Hematopoietic multipotent progenitor cell treated with erythropoietin and hydrocortisone succinate and interleukin-3 and kit ligand, for 15 days (in vitro differentiated cells): ENCODE measurements around the gene FAM20C.

Experiments used
- DNase-seq: peaks from one replicate; pipeline ENCODE4 v3.0.0-alpha.2; 2015; ENCODE audit warnings: low spot score

FAM20C gene

DNA sequence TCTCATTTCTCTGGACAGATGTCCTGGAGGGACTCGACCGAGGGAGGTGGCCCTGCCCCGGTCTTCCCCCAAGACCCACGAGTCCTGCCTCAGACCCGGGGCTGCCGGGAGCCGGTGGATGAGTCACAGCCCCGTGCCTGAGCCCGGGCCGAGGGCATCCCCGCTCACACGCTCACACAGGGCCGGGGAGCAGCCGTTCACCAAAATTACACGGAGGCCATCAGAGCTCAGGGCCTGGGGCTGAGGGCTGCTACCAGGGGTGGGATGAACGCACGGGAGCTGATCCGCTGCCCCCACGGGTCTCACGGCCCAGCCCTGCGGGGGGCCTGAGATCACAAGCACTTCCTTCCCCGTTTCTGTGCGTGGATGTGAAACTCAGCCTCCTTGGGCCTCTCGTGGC, 17.5 kb downstream of the FAM20C start:
- DNase-seq: no peak

DNA sequence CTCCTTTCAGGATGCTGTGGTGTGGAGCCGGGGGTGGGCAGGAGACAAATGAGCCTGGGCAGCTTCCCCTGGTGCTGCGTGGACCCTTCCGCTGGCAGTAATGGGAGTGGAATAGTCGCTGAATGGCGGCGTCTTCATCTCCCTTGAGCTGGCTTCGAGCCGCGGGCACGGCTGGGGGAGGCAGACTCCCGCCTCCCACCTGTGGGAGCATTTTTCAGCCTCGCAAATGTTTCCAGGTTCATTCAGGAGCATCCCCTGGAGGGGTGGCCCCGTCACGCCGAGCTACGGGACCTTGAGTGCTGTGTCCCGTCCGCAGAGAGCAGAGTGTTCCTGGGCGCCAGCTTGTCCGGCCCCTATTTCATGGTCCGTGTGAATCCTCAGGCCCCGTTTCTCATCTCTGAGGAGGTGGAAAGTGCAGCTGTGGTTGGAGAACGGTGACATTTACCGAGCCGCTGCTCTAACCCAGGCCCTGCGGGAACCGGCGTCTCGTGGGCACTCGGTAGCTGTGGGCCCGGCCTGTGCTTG, 18.1 kb downstream of the FAM20C start:
- no peak for DNase-seq

DNA sequence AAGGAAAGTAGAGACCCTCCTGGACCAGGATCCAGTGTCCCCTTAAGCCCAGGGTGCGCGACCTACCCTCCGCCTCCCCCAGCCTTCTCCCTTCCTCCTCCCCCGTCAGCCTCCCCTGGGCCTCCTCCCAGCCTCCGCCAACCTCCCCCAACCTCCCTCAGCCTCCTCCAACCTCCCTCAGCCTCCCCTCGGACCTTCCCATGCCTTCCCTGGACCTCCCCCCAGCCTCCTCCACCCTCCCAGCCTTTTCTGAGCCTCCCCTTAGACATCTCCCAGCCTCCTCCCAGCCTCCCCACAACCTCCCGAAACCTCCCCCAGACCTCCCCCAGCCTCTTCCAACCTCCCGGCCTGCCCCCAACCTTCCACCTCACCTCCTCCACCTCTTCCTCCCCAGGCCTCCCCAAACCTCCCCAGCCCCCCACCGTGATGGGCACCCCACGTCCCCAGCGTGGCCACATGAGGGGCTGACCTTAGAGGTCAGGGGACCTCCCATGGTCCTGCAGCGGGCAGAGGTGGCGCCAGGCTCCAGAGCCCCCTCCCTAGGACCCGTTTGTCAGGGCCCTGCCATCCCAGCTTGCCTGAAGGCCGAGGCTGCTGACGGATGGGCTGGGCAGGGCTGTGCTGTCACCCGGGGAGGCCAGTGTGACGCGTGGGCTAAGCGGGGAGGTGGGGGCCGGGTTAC, 18.8 kb downstream of the FAM20C start:
- DNase-seq: no peak

DNA sequence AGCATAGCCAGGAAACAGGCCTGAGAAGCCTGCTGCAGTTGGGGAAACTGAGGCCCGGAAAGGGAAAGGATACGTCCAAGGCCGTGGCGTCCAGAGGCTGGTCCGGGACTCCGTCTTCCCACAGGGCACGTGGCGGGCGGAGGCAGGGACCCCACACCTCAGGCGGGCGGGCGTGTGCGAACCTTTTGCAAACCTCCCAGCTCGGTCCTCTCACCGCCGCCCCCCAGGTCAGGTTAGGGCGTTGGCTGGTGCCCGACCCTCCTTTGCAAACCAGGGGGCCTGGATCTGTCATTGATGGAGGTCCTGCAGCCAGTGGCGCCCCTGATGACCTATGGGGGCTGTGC, 19.3 kb downstream of the FAM20C start:
- no peak for DNase-seq

DNA sequence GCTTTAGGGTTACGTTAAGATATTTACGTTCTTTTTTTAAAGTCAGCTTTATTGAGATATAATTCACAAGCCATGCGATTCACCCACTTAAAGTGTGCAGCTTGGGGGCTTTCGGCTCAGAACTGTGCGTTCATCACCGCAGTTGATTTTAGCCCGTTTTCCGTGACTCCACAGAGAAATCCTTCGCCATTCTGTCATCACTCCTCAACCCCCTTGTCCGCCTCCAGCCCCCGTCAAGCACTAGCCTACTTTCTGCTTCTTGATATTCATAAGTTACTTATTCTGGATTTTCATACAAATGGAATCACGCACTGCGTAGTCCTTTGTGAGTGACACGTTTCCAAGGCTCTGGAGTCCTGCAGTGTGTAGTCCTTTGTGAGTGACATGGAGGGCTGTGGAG, 20.4 kb downstream of the FAM20C start:
- DNase-seq: no peak

DNA sequence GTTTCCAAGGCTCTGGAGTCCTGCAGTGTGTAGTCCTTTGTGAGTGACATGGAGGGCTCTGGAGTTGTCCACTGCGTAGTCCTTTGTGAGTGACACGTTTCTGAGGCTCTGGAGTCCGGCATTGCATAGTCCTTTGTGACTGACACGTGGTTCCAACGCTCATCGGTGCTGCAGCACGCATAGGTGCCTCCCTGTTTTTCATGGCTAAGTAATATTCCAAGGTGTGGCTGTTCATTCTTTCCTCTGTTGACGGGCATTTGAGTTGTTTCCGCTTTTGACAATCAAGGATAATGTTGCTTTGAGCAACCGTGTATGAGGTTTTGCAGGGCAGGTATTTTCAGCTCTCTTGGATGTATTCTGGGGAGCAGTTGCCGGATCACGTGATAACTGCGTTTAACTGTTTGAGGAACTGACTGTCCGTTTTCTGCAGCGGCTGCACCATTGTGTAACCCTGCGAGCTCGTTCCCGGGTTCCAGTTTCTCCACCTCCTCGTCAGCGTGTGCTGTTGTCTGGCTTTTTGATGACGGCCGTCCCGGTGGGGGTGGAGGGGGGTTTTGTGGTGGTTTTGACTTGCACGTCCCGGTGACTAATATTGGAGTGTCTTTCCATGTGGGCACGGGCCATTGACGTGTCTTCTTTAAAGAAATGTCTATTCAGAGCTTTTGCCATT, 21.1 kb downstream of the FAM20C start:
- no peak for DNase-seq

DNA sequence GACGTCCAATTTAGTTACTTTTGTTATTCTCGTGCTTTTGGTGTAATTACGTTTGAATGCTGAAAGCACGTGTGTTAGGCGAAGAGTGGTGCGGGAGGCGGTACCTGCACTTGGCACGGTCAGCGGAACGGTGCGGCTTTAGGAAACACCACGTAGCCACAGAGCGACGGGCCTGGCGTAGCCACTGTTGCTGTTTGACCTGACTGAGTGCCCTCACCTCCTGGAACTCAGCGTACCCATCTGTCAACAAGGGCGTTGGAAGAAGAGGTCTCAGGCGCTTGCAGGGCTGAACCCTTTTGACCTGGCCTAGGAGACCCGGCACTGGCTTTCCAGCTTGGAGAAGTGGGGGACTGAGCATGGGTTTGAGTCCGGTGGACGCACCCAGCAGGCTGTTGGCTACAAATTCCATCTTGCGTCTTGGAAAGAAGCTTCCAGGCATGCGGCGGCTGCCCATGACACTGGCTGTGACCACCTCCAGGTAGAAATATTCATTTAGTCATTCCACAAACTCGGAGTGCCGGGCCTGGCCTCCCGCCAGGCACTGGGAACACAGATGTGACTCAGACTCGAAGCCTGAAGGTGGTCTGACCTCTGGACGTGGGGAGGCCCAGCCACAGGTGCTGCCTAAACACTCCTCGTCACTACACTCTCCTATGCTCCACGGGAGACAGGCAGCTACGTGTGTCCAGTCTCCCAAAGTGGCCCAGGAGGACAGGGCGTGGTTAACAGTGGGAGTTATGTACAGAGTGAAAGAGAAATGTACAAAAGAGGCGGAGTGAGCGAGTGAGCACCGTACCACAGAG, 22.2 kb downstream of the FAM20C start:
- DNase-seq: no peak

DNA sequence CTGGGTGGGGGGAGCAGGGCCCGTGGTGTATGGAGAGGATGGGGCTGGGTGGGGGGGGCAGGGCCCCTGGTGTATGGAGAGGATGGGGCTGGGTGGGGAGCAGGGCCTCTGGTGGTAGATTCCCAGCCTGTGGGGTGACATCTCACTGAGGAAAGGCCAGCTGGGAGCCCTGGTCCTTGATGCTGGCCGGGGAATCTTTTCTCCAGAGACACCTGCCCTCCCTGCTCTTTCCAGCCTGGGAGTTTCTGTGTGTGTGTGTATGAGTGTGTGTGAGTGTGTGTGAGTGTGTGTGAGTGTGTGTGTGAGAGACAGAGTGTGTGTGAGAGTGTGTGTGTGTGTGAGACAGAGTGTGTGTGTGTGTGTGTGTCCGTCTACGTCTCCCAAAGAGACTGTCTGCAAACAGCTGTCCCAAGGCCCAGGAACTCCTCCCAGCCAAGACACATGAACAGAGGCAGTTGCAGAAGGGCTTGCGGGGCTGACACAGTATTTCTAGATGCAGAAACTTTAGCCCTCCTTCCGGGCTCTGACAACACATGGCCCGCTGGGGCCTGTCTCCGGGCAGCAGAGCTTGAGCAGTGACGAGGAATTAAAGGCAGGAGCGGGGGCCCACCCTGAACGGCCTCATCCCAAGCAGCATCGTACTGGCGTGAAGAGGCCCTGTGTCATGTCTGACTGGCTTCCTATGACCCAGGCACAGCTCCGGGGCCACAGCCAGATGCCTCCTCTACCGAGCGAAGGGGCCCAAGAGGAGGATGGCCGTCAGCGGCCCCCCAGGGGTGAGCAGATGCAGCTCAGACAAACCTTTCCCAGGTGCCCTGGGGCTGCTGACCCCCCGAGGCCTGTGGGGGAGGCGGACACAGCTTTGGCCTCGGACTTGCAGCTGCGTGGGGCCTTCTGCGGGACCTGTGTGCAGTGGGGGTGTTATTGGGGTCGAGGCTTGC, 24.3 kb downstream of the FAM20C start:
- no peak for DNase-seq

DNA sequence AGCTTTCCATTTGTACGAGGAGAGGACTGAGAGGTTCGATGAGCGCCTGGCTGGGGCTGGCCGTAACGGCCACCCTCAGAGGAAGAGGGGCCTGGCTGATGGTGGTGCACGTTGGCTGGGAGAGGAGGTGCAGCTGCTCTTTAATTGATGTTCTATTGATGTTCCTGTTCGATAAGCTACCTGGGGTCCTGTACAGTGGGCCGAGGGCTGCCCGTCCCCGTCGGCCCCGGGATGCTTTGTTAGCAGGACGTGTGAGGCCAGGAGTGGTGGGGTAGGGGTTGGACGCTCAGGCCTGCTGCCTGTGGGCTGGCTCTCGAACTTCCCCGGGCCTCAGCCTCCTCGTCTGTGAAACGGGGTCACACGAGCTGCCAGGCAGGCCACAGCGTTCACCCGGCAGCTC, 25.4 kb downstream of the FAM20C start:
- DNase-seq: no peak

DNA sequence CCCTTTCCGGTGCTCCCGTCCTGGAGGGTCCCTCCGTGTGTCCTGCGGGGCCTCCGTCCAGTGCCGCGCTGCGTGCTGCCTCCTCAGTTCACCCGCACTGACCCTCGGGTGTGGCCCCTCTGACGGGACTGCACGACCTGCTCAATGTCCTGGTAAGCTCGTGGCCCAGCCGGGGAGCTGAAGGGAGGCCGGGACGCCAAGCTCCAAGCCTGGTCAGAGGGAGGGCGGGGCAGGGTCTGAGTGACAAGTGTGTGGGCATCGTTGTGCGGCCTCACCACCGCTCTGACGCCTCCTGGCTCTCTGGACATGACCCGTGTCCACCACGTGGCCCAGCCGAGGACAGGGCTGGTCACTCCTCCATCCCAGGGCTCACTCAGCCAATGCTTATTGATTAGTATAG, 25.9 kb downstream of the FAM20C start:
- DNase-seq: no peak

DNA sequence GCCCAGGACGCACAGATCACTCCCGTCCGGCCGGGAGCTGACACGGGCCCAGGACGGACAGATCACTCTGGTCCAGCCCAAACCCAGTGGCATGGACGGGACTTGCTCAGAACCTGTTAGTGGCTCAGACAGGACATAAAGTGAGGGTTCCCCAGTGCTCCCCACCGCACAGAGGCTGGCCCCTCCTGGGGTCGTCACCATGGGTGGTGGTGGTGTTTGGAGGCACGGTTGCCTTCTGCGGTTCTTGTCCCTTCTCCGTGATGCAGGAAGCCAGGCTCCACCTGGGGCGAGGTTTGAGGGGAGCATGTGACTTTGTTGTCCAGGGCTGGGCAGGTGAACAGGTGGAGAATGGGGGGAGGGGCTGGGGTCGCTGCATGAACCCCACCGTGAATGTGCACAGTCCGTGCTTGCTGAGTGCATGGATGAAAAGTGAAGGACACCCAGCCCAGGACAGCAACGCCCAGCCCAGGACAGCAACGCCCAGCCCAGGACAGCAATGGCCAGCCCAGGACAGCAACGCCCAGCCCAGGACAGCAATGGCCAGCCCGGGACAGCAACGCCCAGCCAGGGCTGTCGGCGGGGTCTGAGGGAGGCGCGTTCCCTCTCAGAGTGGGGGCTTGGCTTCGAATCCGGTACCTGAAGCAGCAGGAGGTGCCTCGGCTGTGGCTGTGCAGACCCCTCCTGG, 26.7 kb downstream of the FAM20C start:
- no peak for DNase-seq

DNA sequence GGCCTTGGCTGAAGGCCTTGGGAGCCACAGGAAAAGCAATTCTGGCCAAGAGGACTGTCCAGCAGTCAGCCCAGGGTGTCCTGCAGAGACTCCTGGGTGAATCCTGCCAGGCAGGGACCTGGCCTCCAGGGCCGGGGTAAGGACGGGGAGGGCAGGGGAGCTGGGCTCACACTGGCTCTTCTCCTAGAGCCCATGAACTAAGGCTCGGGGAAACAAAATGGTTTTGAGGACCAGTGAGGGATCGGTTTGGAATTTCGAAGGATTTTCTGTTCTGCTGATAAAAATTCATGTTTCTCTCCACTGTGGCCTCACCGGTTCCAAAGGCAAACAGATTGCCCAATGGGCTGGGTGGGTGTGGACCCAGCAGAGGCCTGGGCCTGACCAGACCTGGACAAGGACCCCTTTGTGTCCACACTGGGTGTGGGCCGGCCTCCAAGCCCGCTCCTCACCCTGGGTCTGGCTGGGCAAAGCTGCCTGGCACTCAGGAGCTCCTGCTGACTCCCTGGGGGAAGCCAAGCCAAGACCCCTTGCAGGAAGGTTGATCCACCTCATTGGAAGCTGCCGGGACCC, 27.3 kb downstream of the FAM20C start:
- no peak for DNase-seq

DNA sequence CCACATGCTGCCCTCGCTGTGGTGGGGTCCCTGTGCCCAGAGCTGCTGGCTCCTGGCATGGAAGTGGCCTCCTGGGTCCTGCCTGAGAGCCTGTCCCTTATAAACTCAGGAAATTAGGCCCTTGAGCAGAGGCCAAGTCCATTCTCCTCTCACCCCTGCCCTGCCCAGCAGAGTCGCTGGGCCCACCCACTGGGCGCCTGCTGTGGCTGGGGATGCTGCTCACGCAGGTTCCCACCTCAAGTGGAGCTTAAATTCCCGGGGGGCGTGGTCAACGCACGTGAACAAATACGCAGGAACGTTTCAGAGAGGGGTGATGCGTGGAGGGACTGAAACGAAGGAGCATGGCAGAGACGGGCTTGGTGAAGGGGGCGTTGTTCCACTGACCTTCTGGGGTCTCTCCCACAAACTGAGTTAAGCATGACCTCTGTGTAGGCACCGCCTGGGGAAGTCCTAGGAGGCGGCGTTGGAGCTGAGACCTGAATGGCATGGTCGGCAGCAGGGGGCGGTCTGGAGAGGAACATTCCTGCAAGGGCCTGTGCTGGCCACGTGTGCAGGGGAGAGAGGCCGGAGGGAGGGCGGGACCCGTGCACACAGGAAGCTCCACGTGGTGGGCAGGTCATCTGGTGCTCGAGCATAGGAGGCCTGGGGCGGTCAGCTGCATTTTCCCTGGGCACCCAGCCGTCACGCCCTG, 27.9 kb downstream of the FAM20C start:
- DNase-seq: no peak

DNA sequence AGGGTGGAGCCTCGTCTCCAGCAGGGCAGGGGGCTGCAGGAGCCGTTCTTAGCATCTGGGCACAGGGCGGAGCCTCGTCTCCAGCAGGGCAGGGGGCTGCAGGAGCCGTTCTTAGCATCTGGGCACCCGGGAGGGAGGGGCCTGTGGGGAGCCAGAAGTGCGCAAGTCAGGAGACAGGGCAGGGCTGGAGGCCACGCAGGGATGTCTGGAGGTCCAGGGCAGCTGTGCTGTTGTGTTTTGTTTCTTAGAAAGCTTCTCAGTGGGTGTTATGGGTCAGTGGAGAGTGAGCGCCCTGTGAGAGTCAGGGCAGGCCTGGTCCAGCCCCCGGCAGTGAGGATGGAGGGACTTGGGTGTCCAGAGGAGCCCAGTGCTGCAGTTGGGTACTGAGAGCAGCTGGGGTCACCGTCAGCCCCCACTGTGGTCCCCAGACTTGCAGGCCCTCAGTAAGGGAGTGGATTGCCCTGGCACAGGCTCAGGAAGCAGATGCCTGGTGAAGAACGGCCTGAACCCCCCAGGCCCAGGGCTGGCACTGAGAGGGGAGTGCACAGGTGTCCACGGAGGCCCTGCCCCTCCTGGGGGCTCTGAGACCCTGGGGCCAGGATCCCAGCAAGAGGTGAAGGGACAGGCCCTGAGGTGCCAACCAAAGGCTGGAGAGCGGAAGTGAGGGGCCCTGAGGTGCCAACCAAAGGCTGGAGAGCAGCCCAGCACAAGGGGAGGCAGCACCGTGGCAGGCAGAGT, 29.8 kb downstream of the FAM20C start:
- DNase-seq: no peak

DNA sequence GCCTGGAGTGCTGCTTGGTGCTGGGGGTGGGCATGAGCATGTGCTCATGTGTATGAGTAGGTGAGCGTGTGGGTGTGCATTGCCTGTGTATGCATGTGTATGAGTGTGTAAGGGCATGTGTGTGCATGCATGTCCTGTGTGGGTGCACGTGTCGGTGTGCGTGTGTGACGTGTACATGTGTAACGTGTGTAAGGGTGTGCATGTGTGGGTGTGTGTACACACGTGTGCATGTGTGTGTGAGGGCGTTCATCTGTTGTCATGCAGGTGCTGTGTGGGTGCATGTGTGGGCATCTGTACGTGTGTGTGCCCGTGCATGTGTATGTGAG, 30.3 kb downstream of the FAM20C start:
- DNase-seq: no peak

DNA sequence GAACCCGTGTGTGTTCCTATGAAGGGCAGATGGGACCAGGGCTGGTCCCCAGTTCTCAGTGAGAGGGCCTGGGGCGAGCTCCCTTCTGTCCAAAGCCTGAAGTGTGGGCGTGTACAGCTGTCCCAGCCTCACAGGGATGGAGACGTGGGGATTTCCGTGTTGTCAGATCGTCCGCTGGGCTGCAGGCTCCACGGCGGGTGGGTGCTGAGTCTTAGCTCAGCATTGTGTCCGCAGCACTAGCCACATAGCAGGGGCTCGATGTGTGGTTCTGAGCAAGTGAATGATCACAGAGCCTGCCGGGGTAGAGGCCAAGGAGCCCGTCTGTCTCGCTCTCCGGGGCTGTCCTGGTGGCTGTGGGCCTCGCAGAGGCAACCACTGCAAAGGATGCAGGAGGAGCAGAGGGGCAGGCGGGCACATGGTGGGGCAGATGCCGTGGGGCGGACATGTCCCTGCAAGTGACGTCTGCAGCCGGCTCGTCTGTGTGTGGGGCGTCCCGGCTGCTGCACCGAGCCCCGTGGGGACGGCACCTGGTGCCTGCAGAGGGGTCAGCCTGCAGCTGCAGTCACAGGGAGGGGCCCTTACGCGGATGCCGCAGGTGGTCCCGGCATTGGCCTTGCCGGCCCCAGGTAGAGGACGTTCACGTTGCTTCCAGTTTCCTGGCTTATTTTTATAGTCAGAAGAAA, 30.9 kb downstream of the FAM20C start:
- no peak for DNase-seq

DNA sequence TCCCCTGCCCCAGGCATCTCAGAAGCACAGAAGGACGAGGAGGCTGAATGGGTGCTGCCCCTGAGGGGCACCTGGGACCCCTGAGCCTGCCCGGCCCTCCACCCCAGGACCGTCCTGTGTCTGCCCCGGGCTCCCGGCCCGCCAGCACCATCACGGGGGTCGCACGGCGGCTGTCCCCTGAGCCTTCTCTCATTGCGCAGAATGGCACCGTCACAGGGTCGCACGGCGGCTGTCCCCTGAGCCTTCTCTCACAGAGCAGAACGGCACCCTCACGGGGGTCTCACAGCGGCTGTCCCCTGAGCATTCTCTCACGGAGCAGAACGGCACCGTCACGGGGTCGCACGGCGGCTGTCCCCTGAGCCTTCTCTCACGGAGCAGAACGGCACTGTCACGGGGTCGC, 31.5 kb downstream of the FAM20C start:
- no peak for DNase-seq

DNA sequence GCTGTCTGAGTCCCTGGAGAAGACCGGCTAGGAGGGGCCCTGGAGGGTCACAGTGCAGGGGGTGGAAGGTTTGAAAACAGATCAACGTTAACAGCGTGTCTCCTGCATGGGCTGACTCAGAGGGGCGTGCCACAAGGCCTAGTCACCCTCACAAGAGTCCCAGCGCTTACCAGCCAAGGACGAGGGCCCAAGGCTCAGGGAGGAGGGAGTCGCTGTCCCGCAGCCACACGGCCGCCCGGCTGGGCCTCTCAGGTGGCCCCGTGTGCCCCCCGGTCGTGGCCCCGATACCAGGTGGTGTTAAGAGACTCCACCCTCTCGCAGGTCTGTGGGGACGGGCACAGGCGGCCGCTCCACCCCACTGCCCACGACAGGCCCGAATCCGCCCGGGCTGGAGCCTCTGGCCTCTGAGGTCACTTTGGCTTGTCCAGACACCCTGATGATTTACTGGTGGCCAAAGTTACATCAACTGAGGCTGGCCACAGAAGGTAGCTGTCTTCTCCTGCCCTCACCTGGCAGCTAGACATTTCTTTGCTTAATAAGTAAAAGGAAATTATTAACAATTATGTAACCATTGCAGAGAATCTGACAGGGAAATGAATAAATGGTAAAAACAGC, 34.0 kb downstream of the FAM20C start:
- DNase-seq: no peak

DNA sequence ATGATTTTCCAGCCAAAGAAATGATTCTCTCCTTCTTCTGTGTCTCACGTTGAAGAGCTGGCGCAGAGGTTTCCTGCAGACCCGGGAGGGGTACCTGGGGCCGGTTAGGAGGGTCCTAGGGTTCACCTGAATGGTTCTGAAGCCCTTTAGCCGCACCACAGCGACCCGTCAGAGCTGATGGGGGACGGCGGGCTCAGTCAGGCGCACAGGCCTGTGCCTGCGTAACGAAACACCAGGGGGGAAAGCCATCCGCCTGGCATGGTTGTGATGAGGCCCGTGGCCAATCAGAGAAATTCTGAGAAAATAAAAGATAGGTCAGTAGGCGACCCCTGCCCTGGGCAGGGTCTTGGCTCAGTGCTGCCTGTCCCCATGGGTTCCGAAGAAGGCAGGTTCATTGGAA, 35.6 kb downstream of the FAM20C start:
- no peak for DNase-seq
